ENCODE data around the gene ADARB2.
A peak's percentile ranks its signal among the peaks of the same experiment; 100 is the strongest.

Gene ADARB2

GRCh38 chr10:1734288-1734687, 3.0 kb downstream of the ADARB2 start:
- no peak for DNase-seq

DNA sequence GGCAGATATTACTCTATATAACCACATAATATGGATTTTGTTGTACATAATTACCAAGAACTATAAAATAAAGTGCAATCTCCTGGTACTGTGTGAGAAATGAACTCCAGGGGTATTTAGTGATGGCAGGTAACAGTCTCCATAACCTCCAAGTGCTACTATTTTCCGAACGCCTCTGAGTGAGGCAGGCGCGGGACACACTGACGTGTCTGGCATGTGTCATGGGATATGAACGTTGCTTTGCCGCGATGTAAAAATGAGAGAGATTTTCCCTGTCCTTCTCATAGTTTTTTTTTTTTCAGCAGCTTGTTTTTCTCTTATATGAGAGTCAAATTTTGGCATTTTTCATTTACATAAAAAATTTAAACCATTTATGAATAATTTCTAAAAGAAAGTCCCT, 3.6 kb downstream of the ADARB2 start:
- DNase-seq: no peak

GRCh38 chr10:1732564-1732996, 4.7 kb downstream of the ADARB2 start:
- DNase-seq: no peak

- DNase-seq: no peak
These were observed 5.7 kb downstream of the ADARB2 start for GRCh38 chr10:1731592-1731991.

- no peak for DNase-seq
These were observed 7.6 kb downstream of the ADARB2 start for GRCh38 chr10:1729751-1730150.

GRCh38 chr10:1726861-1727260, 10.5 kb downstream of the ADARB2 start:
- DNase-seq: no peak

GRCh38 chr10:1724921-1725488, 12.3 kb downstream of the ADARB2 start:
- no peak for DNase-seq

GRCh38 chr10:1716839-1717238, 20.5 kb downstream of the ADARB2 start:
- no peak for DNase-seq

- DNase-seq: peak; percentile 21
These were observed 21.5 kb downstream of the ADARB2 start for GRCh38 chr10:1715821-1716220.

GRCh38 chr10:1712944-1713671, 24.2 kb downstream of the ADARB2 start:
- DNase-seq: no peak

- DNase-seq: no peak
These were observed 25.0 kb downstream of the ADARB2 start for GRCh38 chr10:1712314-1712713.

GRCh38 chr10:1709161-1709560, 28.2 kb downstream of the ADARB2 start:
- DNase-seq: no peak

- no peak for DNase-seq
These were observed 28.6 kb downstream of the ADARB2 start for GRCh38 chr10:1708746-1709145.

GRCh38 chr10:1706711-1707110, 30.6 kb downstream of the ADARB2 start:
- no peak for DNase-seq

DNA sequence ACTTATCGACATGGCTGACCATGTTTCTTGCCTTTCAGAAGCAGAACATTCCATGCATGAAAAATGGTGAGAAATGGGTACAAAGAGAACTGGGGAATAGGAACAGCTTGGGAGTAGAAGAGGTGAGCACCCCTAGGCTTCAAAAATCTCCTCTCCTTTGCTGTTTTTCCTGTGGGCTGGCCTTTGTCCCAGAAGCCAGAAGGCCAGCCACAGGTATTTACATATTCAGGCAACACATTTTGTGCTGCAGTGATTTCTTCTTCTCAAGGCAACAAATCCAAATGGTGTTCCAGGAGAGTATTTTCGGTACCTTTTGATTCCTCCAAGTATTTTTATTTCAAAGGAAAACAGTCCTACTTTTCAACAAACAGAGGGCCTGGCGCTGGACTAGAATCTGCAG, 31.1 kb downstream of the ADARB2 start:
- DNase-seq: no peak

- DNase-seq: no peak
These were observed 39.1 kb downstream of the ADARB2 start for GRCh38 chr10:1698185-1698584.

- no peak for DNase-seq
These were observed 41.2 kb downstream of the ADARB2 start for GRCh38 chr10:1696106-1696505.

DNA sequence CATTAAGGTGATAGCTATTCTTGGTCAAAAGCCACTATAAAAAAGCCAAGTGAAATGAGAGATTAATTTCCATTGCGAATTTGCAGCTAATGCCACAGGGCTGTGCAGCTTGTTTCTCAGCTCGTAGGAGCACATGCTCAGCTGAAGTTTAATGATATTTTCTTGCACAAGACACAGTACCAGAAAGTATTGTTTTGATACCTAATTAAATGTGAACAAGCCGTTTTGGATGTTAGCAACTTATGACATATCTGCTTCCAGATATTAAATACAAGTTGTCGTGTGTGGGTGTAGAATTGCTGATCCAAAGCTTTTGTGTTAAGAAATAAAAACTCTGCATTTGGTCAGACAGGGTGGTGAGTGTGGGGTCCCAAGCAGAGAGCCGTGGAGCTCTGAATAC, 47.2 kb downstream of the ADARB2 start:
- no peak for DNase-seq

DNA sequence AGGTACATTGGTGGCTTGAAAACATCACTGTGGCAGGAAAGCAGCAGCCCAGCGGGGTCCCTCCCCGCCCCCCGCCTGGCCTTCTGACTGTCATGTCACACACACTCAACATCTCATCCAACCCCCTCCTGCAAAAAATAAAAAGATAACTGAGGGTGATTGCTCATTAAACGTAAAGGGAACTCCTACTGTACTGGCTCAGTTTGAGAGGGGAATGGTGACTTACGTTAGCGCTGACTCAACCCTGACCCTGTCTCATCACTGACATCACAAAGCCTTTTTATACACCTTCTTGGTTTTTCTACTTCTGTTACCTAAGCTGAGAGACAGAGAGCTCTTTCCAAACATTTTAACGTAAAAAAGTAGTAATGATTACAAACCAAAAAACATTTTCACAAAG, 48.8 kb downstream of the ADARB2 start:
- DNase-seq: no peak

DNA sequence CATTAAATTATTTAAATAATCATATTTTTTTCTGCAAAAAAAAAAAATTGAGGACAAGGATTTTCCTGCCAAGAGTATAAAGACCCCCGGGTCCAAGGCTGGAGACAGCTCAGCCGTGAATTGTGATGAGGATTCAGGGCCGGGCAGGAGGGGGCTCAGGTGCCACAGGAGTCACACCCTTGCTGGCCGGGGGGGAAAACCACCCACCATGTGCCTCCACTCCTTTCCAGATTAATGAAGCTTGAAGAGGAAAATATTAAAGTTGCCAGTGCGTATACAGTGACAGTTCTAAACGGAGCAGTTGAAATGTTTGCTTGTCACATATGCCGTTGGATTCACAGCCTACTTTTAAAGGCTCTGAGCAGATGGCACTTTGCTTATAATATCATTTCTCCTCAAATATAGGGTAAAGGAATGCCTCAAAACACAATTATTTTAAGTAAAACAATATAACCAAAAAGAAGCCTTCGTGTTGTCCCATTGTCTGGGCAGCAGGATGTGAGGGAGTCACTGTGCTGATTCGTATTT, 49.6 kb downstream of the ADARB2 start:
- DNase-seq: no peak

DNA sequence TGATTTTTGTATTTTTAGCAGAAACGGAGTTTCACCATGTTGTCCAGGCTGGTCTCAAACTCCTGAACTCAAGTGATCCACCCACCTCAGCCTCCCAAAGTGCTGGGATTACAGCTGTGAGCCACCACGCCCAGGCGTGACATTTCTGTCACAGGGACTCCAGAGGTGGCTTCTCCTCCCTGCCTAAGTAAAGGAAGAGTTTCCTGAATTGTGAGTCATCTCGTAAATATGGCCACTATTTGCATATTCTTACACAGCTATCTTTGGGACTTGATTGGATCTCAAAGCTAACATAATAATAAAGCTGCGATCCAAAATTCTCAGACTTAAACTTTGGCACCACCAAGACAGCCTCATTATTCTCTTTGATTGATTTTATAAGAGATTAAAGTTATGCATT, 50.1 kb downstream of the ADARB2 start:
- no peak for DNase-seq

- DNase-seq: no peak
These were observed 50.9 kb downstream of the ADARB2 start for GRCh38 chr10:1686491-1686749.

- no peak for DNase-seq
These were observed 51.4 kb downstream of the ADARB2 start for GRCh38 chr10:1685699-1686490.

- DNase-seq: no peak
These were observed 52.3 kb downstream of the ADARB2 start for GRCh38 chr10:1684991-1685390.
